Right lobe of liver (tissue), 4 donors: ENCODE measurements around the gene PIK3R5.

Experiments
- CTCF ChIP-seq, 4 donors: fragments of 200-600 bp in 3 of 4; fragments of 450-650 bp in 1 of 4; IDR thresholded peaks; one replicate each; pipeline versions ENCODE4 v1.5.1 to v1.8.0; 2016 to 2022; ENCODE audit warnings: antibody characterized with exemption in 4 of 4, mild to moderate bottlenecking in 2 of 4
- POLR2A ChIP-seq: fragments of 450-650 bp; IDR thresholded peaks from one replicate; pipeline ENCODE4 v1.6.1; 2017; ENCODE audit warnings: antibody characterized with exemption, mild to moderate bottlenecking
- donor health status: DM: no; HTN: no; CAD: no.
- donor health status: DM: no; HTN: no; CAD: no.
- donor health status: DM: no; HTN: yes; CAD: no.

GRCh38 chr17:8944083-8944482 lies 21.4 kb downstream of the PIK3R5 start:
- TF ChIP-seq CTCF (IDR thresholded peaks at IDR 0.05) (no peak), POLR2A (no peak)
